GM12872 (cell line): ENCODE measurements around the gene C1orf198.

Experiments used
- CTCF ChIP-seq: IDR thresholded peaks from 3 replicates; pipeline ENCODE4 v1.5.1; 2011; ENCODE audit warnings: low read depth, mild to moderate bottlenecking, low read length, moderate library complexity; ENCODE audit not compliant: insufficient read depth

Gene C1orf198

GRCh38 chr1:230891413-230891812, 23.1 kb upstream of the C1orf198 start:
- no peak for TF ChIP-seq CTCF

- no peak for TF ChIP-seq CTCF
Observed at GRCh38 chr1:230884646-230885045, 16.3 kb upstream of the C1orf198 start.

DNA sequence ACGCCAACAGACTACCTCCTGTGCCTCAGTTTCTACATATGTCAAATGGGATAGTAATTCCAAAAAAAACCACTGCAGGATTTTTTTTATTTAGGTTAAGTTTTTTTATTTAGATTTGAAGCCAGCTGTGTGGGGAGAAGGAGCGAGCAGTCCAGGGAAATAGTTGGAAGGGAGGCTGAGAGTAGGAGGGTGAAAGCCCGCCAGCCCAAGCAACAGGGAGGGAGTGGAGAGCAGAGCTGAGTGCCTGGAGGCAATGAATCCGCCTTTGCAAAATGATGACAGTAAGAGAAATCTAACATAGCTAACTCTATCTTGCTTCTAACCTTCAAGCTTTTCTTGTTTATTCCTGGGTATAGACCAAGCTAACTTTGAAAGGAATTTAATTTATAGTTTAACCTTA, 15.6 kb upstream of the C1orf198 start:
- no peak for TF ChIP-seq CTCF

DNA sequence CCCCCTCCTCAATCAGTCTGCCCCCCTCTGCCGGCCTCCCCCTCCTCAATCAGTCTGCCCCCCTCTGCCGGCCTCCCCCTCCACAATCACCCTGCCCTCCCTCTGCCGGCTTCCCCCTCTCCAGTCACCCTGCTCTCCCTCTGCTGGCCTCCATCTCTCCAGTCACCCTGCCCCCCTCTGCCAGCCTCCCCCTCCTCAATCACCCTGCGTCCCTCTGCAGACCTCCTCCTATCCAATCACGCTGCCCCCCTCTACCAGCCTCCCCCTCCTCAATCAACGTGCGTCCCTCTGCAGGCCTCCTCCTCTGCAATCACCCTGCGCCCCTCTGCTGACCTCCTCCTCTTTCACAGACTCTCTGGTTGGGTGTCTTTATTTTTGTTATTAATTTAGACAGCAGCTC, 11.5 kb upstream of the C1orf198 start:
- TF ChIP-seq CTCF, result no peak

GRCh38 chr1:230878591-230878990, 10.3 kb upstream of the C1orf198 start:
- TF ChIP-seq CTCF, result no peak

- no peak for TF ChIP-seq CTCF
Observed at GRCh38 chr1:230877924-230878590, 9.7 kb upstream of the C1orf198 start.

- TF ChIP-seq CTCF, result no peak
Observed at GRCh38 chr1:230877146-230877923, 9.0 kb upstream of the C1orf198 start.
